IMR-90 (cell line): ENCODE results near the gene C19orf53. TPM values are rescaled to one million over a fixed set of nuclear protein-coding genes. Genes with fewer than 3 reads are reported as not detected.

ENCODE experiments used
- ATAC-seq: fragments of 200-7000 bp; cut with Tn5 transposase; 2 replicates; pipeline ENCODE4 v1.9.1; 2020; ENCODE audit warnings: low read depth, mild to moderate bottlenecking, moderate library complexity
- BruUV-seq: library from RNA; stranded (reverse); fragments of 400-500 nt; replicated peaks from 2 replicates; lab custom pipeline; 2021; lab: Mats Ljungman, UMichigan
- CTCF ChIA-PET: fragments of 300-600 bp; formaldehyde crosslinking; extraction: SDS; loops from one replicate; lab custom pipeline; 2021; ENCODE audit warnings: antibody characterized with exemption; lab: Yijun Ruan, JAX
- POLR2A ChIA-PET: fragments of 300-600 bp; sonication (Branson Sonifier 250); formaldehyde crosslinking; loops from one replicate; lab custom pipeline; 2022; ENCODE audit warnings: antibody characterized with exemption; ENCODE audit not compliant: unreplicated experiment; lab: Charles Lee
- DNase-seq: peaks from one replicate; pipeline ENCODE4 v3.0.0; 2013
- H2AFZ ChIP-seq: replicated peaks from 2 replicates; pipeline ENCODE3; 2013; ENCODE audit warnings: low read length, mild to moderate bottlenecking; ENCODE audit not compliant: poor library complexity
- H2AK5ac ChIP-seq: 2 replicates; pipeline ENCODE4 v1.6.1; 2013; ENCODE audit warnings: low read depth, low read length, inconsistent platforms
- H2AK9ac ChIP-seq: replicated peaks from 2 replicates; pipeline ENCODE3; 2013; ENCODE audit warnings: mild to moderate bottlenecking, low read depth, low read length, moderate library complexity; ENCODE audit not compliant: poor library complexity
- H2BK120ac ChIP-seq: 2 replicates; pipeline ENCODE4 v1.6.1; 2013; ENCODE audit warnings: low read depth, low read length, inconsistent platforms
- H2BK15ac ChIP-seq: 3 replicates; pipeline ENCODE4 v1.6.1; 2013; ENCODE audit warnings: low read depth, low read length, inconsistent platforms
- H2BK20ac ChIP-seq: 2 replicates; pipeline ENCODE4 v1.6.1; 2013; ENCODE audit warnings: low read depth, mild to moderate bottlenecking, inconsistent platforms, low read length, moderate library complexity
- H2BK5ac ChIP-seq: 2 replicates; pipeline ENCODE4 v1.6.1; 2013; ENCODE audit warnings: mild to moderate bottlenecking, low read depth, low read length, inconsistent platforms; ENCODE audit not compliant: poor library complexity, severe bottlenecking
- H3K14ac ChIP-seq: replicated peaks from 2 replicates; pipeline ENCODE4 v1.6.1; 2013; ENCODE audit warnings: low read depth, low read length, inconsistent platforms
- H3K18ac ChIP-seq: 2 replicates; pipeline ENCODE4 v1.6.1; 2013; ENCODE audit warnings: low read depth, low read length, control low read depth
- H3K23ac ChIP-seq: 2 replicates; pipeline ENCODE4 v1.6.1; 2013; ENCODE audit warnings: low read depth, low read length, inconsistent platforms
- H3K27ac ChIP-seq: 2 replicates; pipeline ENCODE4 v1.5.1; 2013; ENCODE audit warnings: mild to moderate bottlenecking, control low read depth, low read length; ENCODE audit not compliant: insufficient read depth
- H3K27me3 ChIP-seq: 2 replicates; pipeline ENCODE4 v1.6.1; 2013; ENCODE audit warnings: low read length; ENCODE audit not compliant: control insufficient read depth, insufficient read depth
- H3K36me3 ChIP-seq: 2 replicates; pipeline ENCODE4 v1.6.1; 2013; ENCODE audit warnings: low read length, mixed read lengths; ENCODE audit not compliant: control insufficient read depth, insufficient read depth
- H3K4ac ChIP-seq: 2 replicates; pipeline ENCODE4 v1.6.1; 2013; ENCODE audit warnings: low read depth, low read length, inconsistent platforms
- H3K4me1 ChIP-seq: 2 replicates; pipeline ENCODE4 v1.6.1; 2013; ENCODE audit warnings: low read length, mixed read lengths; ENCODE audit not compliant: control insufficient read depth, insufficient read depth
- H3K4me2 ChIP-seq: 2 replicates; pipeline ENCODE4 v1.6.1; 2013; ENCODE audit warnings: low read depth, mild to moderate bottlenecking, control low read depth, low read length, moderate library complexity
- H3K4me3 ChIP-seq: 2 replicates; pipeline ENCODE4 v1.5.1; 2013; ENCODE audit warnings: low read depth, mild to moderate bottlenecking, control low read depth, low read length, moderate library complexity; ENCODE audit not compliant: insufficient read depth
- H3K56ac ChIP-seq: 2 replicates; pipeline ENCODE4 v1.6.1; 2013; ENCODE audit warnings: low read length, inconsistent platforms; ENCODE audit not compliant: insufficient read depth; ENCODE audit errors: extremely low read depth
- H3K79me1 ChIP-seq, 2 experiments: 2 replicates each; pipeline ENCODE4 v1.6.1; 2013; ENCODE audit warnings: low read length in 2 of 2, inconsistent platforms in 1 of 2, low read depth in 1 of 2
- H3K9ac ChIP-seq: 2 replicates; pipeline ENCODE4 v1.6.1; 2013; ENCODE audit warnings: low read depth, low read length, control low read depth
- H3K9me1 ChIP-seq: 2 replicates; pipeline ENCODE4 v1.6.1; 2013; ENCODE audit warnings: low read length, inconsistent platforms; ENCODE audit not compliant: insufficient read depth
- H3K9me3 ChIP-seq: 2 replicates; pipeline ENCODE4 v1.6.1; 2013; ENCODE audit warnings: low read length; ENCODE audit not compliant: control insufficient read depth, insufficient read depth
- H4K20me1 ChIP-seq: 2 replicates; pipeline ENCODE4 v1.6.1; 2013; ENCODE audit warnings: low read length, inconsistent platforms; ENCODE audit not compliant: insufficient read depth
- H4K5ac ChIP-seq: 2 replicates; pipeline ENCODE4 v1.6.1; 2013; ENCODE audit warnings: mild to moderate bottlenecking, low read depth, low read length, control low read depth
- H4K8ac ChIP-seq, 2 experiments: 2 replicates each; pipeline ENCODE4 v1.6.1; 2013; ENCODE audit warnings: low read depth in 2 of 2, low read length in 2 of 2, control low read depth in 1 of 2, inconsistent platforms in 1 of 2
- H4K91ac ChIP-seq: 2 replicates; pipeline ENCODE4 v1.6.1; 2013; ENCODE audit warnings: low read depth, low read length, inconsistent platforms; ENCODE audit not compliant: insufficient read depth
- CHD1 ChIP-seq: IDR thresholded peaks from 2 replicates; pipeline ENCODE4 v1.6.1; 2012; ENCODE audit warnings: low read depth, low read length, improper control_type of control experiment
- MAZ ChIP-seq: IDR thresholded peaks from 2 replicates; pipeline ENCODE4 v1.6.1; 2012; ENCODE audit warnings: low read depth, mild to moderate bottlenecking, low read length, improper control_type of control experiment, moderate library complexity, borderline replicate concordance
- MXI1 ChIP-seq: IDR thresholded peaks from 2 replicates; pipeline ENCODE4 v1.6.1; 2012; ENCODE audit warnings: low read depth, mild to moderate bottlenecking, low read length, moderate library complexity, borderline replicate concordance
- POLR2A ChIP-seq: IDR thresholded peaks from 2 replicates; pipeline ENCODE4 v1.6.1; 2012; ENCODE audit warnings: mild to moderate bottlenecking, low read depth, low read length
- RFX5 ChIP-seq: IDR thresholded peaks from 2 replicates; pipeline ENCODE4 v1.8.0; 2012; ENCODE audit warnings: low read depth, mild to moderate bottlenecking, low read length, moderate library complexity
- WGBS, 2 experiments: methylation state at CpG; one replicate each; pipeline versions ENCODE4 v1.1.5 to v1.1.7; 2013; ENCODE audit warnings: missing lambda C conversion rate in 2 of 2; ENCODE audit not compliant: insufficient read length in 1 of 2; ENCODE audit errors: extremely low coverage in 2 of 2; 5-methylcytosine and 5-hydroxymethylcytosine counted together
- dilution Hi-C: fragments of 300-500 bp; cut with HindIII; formaldehyde crosslinking; loops from one replicate; pipeline ENCODE4 v1.14.3; 2018; ENCODE audit warnings: low sequenced_read_pairs; ENCODE audit not compliant: unreplicated experiment
- in situ Hi-C: fragments of 300-500 bp; cut with MboI; formaldehyde crosslinking; loops from 3 replicates; pipeline ENCODE4 v1.14.3; 2019; ENCODE audit warnings: low sequenced_read_pairs, inconsistent platforms, mixed read lengths
- intact Hi-C: fragments of 100-400 bp; cut with micrococcal nuclease; formaldehyde crosslinking; loops from 2 replicates; pipeline ENCODE4 v1.10.0; 2022
- polyA plus RNA-seq, 3 experiments: library from polyadenylated mRNA; depleted of rRNA; stranded (reverse); fragments of >200 nt; gene quantifications; 2 replicates each; pipeline ENCODE4 v1.2.3, GENCODE V29; 2012; ENCODE audit warnings: low replicate concordance in 1 of 3
- total RNA-seq: library from RNA; depleted of rRNA; stranded (reverse); fragments of >200 nt; gene quantifications from 2 replicates; pipeline ENCODE4 v1.2.3, GENCODE V29; 2012
- TF ChIP-seq, protein P1 (sequence below): fragments of 150-350 bp; IDR thresholded peaks from 2 replicates; pipeline ENCODE4 v1.6.1; 2016; ENCODE audit warnings: low read depth, mild to moderate bottlenecking, low read length, moderate library complexity, borderline replicate concordance

C19orf53 gene
- total and polyA plus RNA-seq, 2 of the 4 experiments (the other 2 are of a cell fraction) = 61.3 to 290 TPM

DNA sequence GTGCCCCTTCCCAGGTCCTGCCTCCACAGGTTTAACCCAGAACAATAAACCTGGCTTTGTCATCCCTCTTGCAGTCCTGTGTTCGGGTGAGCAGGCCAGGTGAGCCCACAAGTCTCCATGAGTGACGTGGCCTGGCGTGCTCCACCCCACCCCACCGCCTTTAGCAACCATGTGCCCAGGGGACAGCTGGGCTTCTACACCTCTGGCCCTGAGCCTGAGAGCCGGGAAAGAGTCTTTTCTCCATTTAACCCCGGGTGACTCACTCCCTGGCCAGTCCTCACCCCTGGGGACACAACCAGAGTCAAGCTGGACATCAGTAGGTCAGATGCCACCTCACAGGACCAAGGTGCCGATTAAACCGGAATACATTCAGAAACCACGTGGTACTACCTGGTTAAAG lies 4.1 kb downstream of the C19orf53 start:
- Histone ChIP-seq H3K14ac (no peak overlapping the region), H2AK9ac (peak overlapping the region; percentile 34), H3K27ac (no peak overlapping the region), H4K91ac (no peak overlapping the region), H2BK5ac (no peak overlapping the region), H2AFZ (peak overlapping the region; percentile 36), H3K36me3 (peaks cover 35% of the 10 kb centered on the region), H2BK120ac (no peak overlapping the region), H2BK20ac (no peak overlapping the region), H3K27me3 (no peaks in the 10 kb centered on the region), H3K56ac (no peak overlapping the region), H4K8ac (no peak overlapping the region), H3K18ac (no peak overlapping the region), H3K23ac (no peak overlapping the region), H4K5ac (no peak overlapping the region), H3K79me1 (peaks cover 11 to 56% of the 10 kb centered on the region in 2 experiments), H3K4me2 (no peak overlapping the region), H3K9me1 (peaks cover 14% of the 10 kb centered on the region; the same call in 1 of the 2 replicates), H3K4ac (no peak overlapping the region), H4K20me1 (peaks cover 14% of the 10 kb centered on the region; the same call in 1 of the 2 replicates), H3K4me3 (no peak overlapping the region), H2BK15ac (no peak overlapping the region), H3K9me3 (no peaks in the 10 kb centered on the region), H3K9ac (no peak overlapping the region), H3K4me1 (peaks cover 7% of the 10 kb centered on the region; the same call in 1 of the 2 replicates), H2AK5ac (no peak overlapping the region)
- intact Hi-C loops (no loop called here), dilution Hi-C loops (no loop called here), in situ Hi-C loops (no loop called here)
- DNase-seq (no peak), ATAC-seq (no peak)
- WGBS, 2 experiments = 80% methylated on average over 1 of the region's 9 CpGs; no CpG with 5 or more reads in 1 of the 2 experiments
- TF ChIP-seq POLR2A (no peak), RFX5 (no peak), MXI1 (no peak), CHD1 (no peak), MAZ (no peak)
- TF ChIP-seq, protein P1, sequence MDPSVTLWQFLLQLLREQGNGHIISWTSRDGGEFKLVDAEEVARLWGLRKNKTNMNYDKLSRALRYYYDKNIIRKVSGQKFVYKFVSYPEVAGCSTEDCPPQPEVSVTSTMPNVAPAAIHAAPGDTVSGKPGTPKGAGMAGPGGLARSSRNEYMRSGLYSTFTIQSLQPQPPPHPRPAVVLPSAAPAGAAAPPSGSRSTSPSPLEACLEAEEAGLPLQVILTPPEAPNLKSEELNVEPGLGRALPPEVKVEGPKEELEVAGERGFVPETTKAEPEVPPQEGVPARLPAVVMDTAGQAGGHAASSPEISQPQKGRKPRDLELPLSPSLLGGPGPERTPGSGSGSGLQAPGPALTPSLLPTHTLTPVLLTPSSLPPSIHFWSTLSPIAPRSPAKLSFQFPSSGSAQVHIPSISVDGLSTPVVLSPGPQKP = no peak
- ChIA-PET POLR2A (no interaction called here), CTCF (interaction anchor here (1.2 kb wide), 1 partner anchor 84 kb away, joined by 4 read pairs; no protein-coding TSS in a partner anchor)
- no TSS peak for BruUV-seq
